Vagina (tissue), 2 donors: ENCODE measurements around the gene ARR3.

Experiments
- CTCF ChIP-seq, 3 experiments: fragments of 450-650 bp in 2 of 3; fragments of 200-600 bp in 1 of 3; sonication (generic) in 1 of 3; IDR thresholded peaks; one replicate each; pipeline ENCODE4 v1.5.1; 2017 to 2019; ENCODE audit warnings: antibody characterized with exemption in 3 of 3, mild to moderate bottlenecking in 2 of 3, moderate library complexity in 2 of 3
- POLR2AphosphoS5 ChIP-seq, 2 donors: sonication (generic); formaldehyde crosslinking; IDR thresholded peaks; one replicate each; pipeline ENCODE4 v1.9.0; 2017; ENCODE audit warnings: antibody characterized with exemption in 2 of 2, mild to moderate bottlenecking in 2 of 2, low read depth in 1 of 2; ENCODE audit not compliant: insufficient read depth in 1 of 2

- no peak for TF ChIP-seq CTCF (IDR thresholded peaks at IDR 0.05)
- TF ChIP-seq POLR2AphosphoS5 (IDR thresholded peaks at IDR 0.05; ENCODE audit: insufficient read depth in 1 of 2, low read depth in 1 of 2): no peak
Measured at GRCh38 chrX:70252491-70252890, 15.6 kb upstream of the ARR3 start.
